HEK293T (cell line): ENCODE measurements around the gene RAB11FIP4.

Experiments used
- CTCF ChIA-PET: fragments of 350-600 bp; formaldehyde crosslinking; extraction: SDS; loops from one replicate; lab custom pipeline; 2021; ENCODE audit warnings: antibody characterized with exemption, inconsistent platforms; lab: Yijun Ruan, JAX
- POLR2A ChIA-PET: fragments of 350-600 bp; formaldehyde crosslinking; extraction: SDS; loops from one replicate; lab custom pipeline; 2020; ENCODE audit warnings: antibody characterized with exemption, inconsistent platforms; lab: Yijun Ruan, JAX
- DNase-seq: peaks from one replicate; pipeline ENCODE4 v3.0.0; 2012; ENCODE audit warnings: mixed read lengths; ENCODE audit errors: extremely low spot score
- ARNT ChIP-seq: fragments of 450-650 bp; IDR thresholded peaks from 2 replicates; pipeline ENCODE4 v1.6.1; 2017; ENCODE audit warnings: mild to moderate bottlenecking
- BHLHE40 ChIP-seq: fragments of 450-650 bp; IDR thresholded peaks from 2 replicates; pipeline ENCODE4 v1.6.1; 2016; ENCODE audit warnings: mild to moderate bottlenecking, moderate library complexity, borderline replicate concordance
- CTBP1 ChIP-seq: fragments of 450-650 bp; IDR thresholded peaks from 2 replicates; pipeline ENCODE4 v1.6.1; 2016; ENCODE audit warnings: borderline replicate concordance
- ELF4 ChIP-seq: fragments of 450-650 bp; IDR thresholded peaks from 2 replicates; pipeline ENCODE4 v1.6.1; 2017; ENCODE audit warnings: antibody characterized with exemption
- FOXA1 ChIP-seq: fragments of 450-650 bp; IDR thresholded peaks from 2 replicates; pipeline ENCODE4 v1.6.1; 2016; ENCODE audit warnings: mild to moderate bottlenecking
- FOXK2 ChIP-seq: fragments of 450-650 bp; IDR thresholded peaks from 2 replicates; pipeline ENCODE4 v1.6.1; 2016; ENCODE audit warnings: mild to moderate bottlenecking
- FOXM1 ChIP-seq: fragments of 450-650 bp; IDR thresholded peaks from 2 replicates; pipeline ENCODE4 v1.6.1; 2017; ENCODE audit warnings: mild to moderate bottlenecking, borderline replicate concordance
- HDGF ChIP-seq: fragments of 450-650 bp; IDR thresholded peaks from 2 replicates; pipeline ENCODE4 v1.6.1; 2017; ENCODE audit warnings: antibody characterized with exemption, borderline replicate concordance
- L3MBTL2 ChIP-seq: fragments of 450-650 bp; conservative IDR thresholded peaks from 2 replicates; pipeline ENCODE4 v1.6.1; 2016; ENCODE audit warnings: mild to moderate bottlenecking
- LEF1 ChIP-seq: fragments of 450-650 bp; IDR thresholded peaks from 2 replicates; pipeline ENCODE4 v1.6.1; 2017; ENCODE audit warnings: mild to moderate bottlenecking, borderline replicate concordance
- NFRKB ChIP-seq: fragments of 450-650 bp; IDR thresholded peaks from 2 replicates; pipeline ENCODE4 v1.6.1; 2016; ENCODE audit warnings: mild to moderate bottlenecking, moderate library complexity
- SP1 ChIP-seq: fragments of 450-650 bp; IDR thresholded peaks from 2 replicates; pipeline ENCODE4 v1.6.1; 2017
- SUZ12 ChIP-seq: fragments of 450-650 bp; IDR thresholded peaks from 2 replicates; pipeline ENCODE4 v1.6.1; 2016; ENCODE audit warnings: mild to moderate bottlenecking
- TARDBP ChIP-seq: fragments of 450-650 bp; IDR thresholded peaks from 2 replicates; pipeline ENCODE4 v1.6.1; 2016
- ZNF384 ChIP-seq: fragments of 450-650 bp; IDR thresholded peaks from 2 replicates; pipeline ENCODE4 v1.6.1; 2016
- TF ChIP-seq, protein P1 (sequence below): fragments of 450-650 bp; IDR thresholded peaks from 2 replicates; pipeline ENCODE4 v1.6.1; 2016

RAB11FIP4 gene

DNA sequence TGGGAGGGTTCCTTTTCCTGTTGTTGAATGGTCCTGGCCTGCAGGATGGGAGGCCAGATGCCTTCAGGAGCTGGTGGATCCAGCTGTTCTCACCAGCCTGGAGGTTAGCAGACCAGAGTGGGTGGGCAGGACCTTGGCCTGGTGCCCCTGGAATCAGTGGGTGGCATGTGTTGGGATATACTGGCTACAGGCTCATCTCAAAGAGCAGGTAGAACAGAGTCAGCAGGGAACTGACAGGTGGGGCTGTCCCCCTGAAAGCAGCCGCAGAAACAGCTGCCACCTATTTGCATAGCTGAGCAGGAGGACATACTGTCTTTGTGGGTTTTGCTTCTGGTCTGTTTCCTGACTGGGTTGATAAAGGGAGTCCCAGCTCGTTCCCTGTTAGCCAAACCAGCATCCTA lies 144.1 kb downstream of the RAB11FIP4 start:
- ChIA-PET CTCF (interaction anchor here (1.1 to 1.8 kb wide), 3 partner anchors 13 to 307 kb away, joined by 3 to 6 read pairs (median 4); no protein-coding TSS in a partner anchor), POLR2A (interaction anchor here (1.4 to 2.7 kb wide), 2 partner anchors 9 to 13 kb away, joined by 4 to 12 read pairs; no protein-coding TSS in a partner anchor)
- TF ChIP-seq ARNT, result no peak
- TF ChIP-seq TARDBP, result no peak
- TF ChIP-seq SUZ12, result no peak
- no peak for TF ChIP-seq L3MBTL2
- TF ChIP-seq NFRKB, result no peak
- TF ChIP-seq SP1, result no peak
- TF ChIP-seq ZNF384, result no peak
- TF ChIP-seq ELF4, result no peak
- no peak for TF ChIP-seq FOXK2
- no peak for TF ChIP-seq CTBP1
- TF ChIP-seq, protein P1, sequence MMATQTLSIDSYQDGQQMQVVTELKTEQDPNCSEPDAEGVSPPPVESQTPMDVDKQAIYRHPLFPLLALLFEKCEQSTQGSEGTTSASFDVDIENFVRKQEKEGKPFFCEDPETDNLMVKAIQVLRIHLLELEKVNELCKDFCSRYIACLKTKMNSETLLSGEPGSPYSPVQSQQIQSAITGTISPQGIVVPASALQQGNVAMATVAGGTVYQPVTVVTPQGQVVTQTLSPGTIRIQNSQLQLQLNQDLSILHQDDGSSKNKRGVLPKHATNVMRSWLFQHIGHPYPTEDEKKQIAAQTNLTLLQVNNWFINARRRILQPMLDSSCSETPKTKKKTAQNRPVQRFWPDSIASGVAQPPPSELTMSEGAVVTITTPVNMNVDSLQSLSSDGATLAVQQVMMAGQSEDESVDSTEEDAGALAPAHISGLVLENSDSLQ, result no peak
- no peak for TF ChIP-seq BHLHE40
- no peak for DNase-seq

DNA sequence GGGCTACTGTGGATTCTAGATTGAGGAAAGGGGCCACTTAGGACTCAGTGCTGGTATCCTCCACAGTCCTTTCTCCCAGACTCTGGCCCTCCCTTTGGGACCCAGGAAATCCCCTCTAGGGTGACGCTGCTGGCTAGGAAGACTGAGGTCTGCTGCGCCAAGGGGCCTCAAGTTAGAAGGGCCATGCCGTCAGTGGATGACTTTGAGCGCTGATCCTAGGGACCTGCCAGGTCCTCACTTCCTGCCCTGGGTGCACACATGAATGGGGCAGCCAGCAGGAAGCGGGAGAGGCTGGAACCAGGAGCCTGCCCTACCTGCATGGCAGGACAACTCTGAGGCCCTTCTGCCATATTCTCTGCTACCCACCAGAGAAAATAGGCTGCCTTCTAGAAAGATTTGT lies 145.0 kb downstream of the RAB11FIP4 start:
- ChIA-PET POLR2A (no interaction called here), CTCF (no interaction called here)

DNA sequence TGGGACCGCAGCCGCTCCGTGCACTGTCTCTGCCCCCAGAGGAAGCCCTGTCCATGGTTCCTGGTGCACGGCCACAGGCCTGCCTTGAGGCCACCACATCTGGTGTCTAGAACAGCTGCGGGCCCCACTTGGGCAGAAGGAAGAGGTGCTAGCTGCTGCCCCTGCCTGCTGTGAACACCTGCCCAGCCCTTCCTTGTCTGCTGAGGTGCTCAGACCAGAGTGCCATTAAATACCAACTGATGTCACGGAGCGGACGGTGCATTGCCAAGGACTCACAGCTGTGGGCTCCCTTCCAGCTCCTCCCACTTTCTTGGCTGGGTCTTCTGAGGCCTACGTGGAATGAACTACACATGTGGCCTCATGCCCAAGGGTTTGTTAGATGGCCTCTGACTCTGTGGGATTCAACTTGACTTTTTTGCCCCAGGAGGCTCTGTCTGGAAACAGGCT lies 146.1 kb downstream of the RAB11FIP4 start:
- CTCF ChIA-PET, result no interaction called here
- POLR2A ChIA-PET, result interaction anchor here (0.9 kb wide), 1 partner anchor 12 kb away, joined by 3 read pairs; no protein-coding TSS in a partner anchor

More for the DNA sequence above, 145.0 kb downstream of the RAB11FIP4 start:
- no peak for DNase-seq
- TF ChIP-seq BHLHE40, result no peak
- no peak for TF ChIP-seq FOXK2
- TF ChIP-seq LEF1, result no peak
- no peak for TF ChIP-seq FOXA1
- TF ChIP-seq NFRKB, result no peak
- no peak for TF ChIP-seq CTBP1
- TF ChIP-seq ELF4, result no peak
- no peak for TF ChIP-seq ARNT
- TF ChIP-seq, protein P1, result no peak
- TF ChIP-seq SP1, result no peak
- no peak for TF ChIP-seq HDGF
- no peak for TF ChIP-seq TARDBP

DNA sequence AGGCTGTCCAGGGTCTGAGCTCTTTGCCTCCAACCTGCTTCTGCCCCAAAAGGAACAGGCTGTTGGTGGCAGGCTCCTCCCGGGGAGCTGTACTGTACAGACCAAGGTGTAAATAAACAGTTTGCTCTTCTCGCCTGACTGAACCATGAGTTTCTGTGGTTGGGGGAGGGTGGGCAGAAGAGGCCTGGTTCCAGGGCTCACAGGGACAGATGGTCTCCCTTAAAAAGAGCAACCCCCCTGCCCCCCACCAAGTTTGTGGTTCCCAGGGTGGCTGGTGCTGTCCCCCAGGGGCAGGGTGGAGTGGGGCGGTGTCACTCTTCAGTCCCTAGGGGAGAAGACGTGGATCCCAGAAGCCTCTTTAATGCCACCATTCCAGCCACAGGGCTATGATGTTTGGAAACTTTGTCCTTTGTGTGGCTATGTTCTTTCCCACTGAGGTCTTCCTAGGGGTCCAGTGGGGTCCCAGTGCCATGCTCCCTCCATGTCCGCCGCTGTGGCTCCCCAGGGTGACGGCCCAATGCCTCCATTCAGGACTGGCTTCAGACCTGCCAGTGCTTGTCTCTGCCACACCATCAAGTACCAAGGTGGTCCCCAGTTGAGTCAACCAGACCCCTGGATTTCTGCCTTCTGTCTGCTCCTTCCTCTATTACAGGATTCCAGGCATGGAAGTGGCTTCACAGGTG lies 146.7 kb downstream of the RAB11FIP4 start:
- ChIA-PET CTCF (no interaction called here), POLR2A (no interaction called here)
- DNase-seq, result no peak
- TF ChIP-seq FOXM1, result no peak
- TF ChIP-seq L3MBTL2, result no peak
- no peak for TF ChIP-seq FOXK2
- no peak for TF ChIP-seq FOXA1
- no peak for TF ChIP-seq ZNF384
- TF ChIP-seq ELF4, result no peak
- TF ChIP-seq HDGF, result no peak
- TF ChIP-seq LEF1, result no peak
- TF ChIP-seq CTBP1, result no peak
- no peak for TF ChIP-seq SUZ12
- no peak for TF ChIP-seq NFRKB
- TF ChIP-seq TARDBP, result no peak
- TF ChIP-seq ARNT, result no peak
- no peak for TF ChIP-seq BHLHE40

More for the DNA sequence above, 146.1 kb downstream of the RAB11FIP4 start:
- no peak for DNase-seq
- TF ChIP-seq ELF4 (no peak), TARDBP (no peak), BHLHE40 (no peak), FOXA1 (no peak), FOXM1 (no peak)

DNA sequence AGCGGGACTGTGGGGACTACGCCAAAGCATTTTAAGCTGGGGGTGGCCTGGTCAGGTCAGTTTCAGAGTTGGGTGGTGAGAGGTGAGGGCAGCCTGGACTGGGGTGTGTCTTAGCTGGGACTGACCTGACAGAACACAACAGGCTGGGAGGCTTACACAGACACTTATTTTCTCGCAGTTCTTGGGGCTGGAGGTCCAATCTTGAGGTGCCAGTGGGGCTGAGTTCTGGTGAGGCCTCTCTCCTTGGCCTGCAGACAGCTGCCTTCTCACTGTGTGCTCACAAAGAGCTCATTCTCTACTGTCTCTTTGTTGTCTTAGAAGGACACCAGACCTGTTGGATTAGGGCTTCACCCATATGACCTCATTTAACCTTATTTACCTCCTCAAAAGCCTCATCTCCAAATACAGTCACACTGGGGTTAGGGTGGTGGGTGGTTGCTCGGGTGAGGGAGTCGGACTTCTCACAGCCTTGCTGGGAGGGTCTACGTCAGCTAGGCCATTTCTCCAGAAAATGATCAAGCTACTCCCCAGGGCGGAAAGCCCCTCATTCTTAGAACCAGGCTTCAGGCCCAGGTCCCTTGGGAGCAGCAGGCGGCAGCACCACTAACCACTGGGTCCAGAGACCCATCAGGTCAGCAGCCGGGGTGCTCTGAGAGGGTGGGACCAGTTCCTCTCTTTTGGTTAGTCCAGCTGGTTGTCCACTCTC lies 149.3 kb downstream of the RAB11FIP4 start:
- CTCF ChIA-PET, result interaction anchor here (0.6 to 2.5 kb wide), 2 partner anchors 53 to 302 kb away, joined by 3 to 9 read pairs; no protein-coding TSS in a partner anchor
- POLR2A ChIA-PET, result no interaction called here
- TF ChIP-seq ZNF384 (no peak), FOXK2 (no peak), LEF1 (no peak), TARDBP (no peak), L3MBTL2 (no peak), ARNT (no peak), BHLHE40 (no peak), SP1 (no peak), CTBP1 (no peak), FOXM1 (no peak), HDGF (no peak), FOXA1 (no peak), NFRKB (no peak), SUZ12 (no peak), ELF4 (no peak)
- TF ChIP-seq, protein P1, result no peak
- DNase-seq, result no peak
